ENCODE measurements around the gene ISG15. TPM values are rescaled to one million over a fixed set of nuclear protein-coding genes. Genes with fewer than 3 reads are reported as not detected.
A peak's percentile ranks its signal among the peaks of the same experiment; 100 is the strongest.

Gene ISG15
- total and polyA plus RNA-seq, 9 of the 15 experiments (the other 6 are each of a cell fraction or from before 2014, with no cell fraction given) = 0.40 to 58.3 (median 12.2) TPM

GRCh38 chr1:997993-998744 lies 15.1 kb upstream of the ISG15 start (continued):
- TF ChIP-seq ZNF282 (CRISPR knock-in tag; IDR thresholded peaks at IDR 0.05) = peak; percentile 30; the same call in 1 of the 2 replicates
- TF ChIP-seq ESRRA (IDR thresholded peaks at IDR 0.05; ENCODE audit: borderline replicate concordance, low read depth) = no peak
- no peak for TF ChIP-seq ZNF174 (CRISPR knock-in tag; IDR thresholded peaks at IDR 0.05)
- no peak for TF ChIP-seq WHSC1 (IDR thresholded peaks at IDR 0.05; ENCODE audit: low read length)
- TF ChIP-seq ZC3H8 (IDR thresholded peaks at IDR 0.05) = no peak
- TF ChIP-seq, protein P1, sequence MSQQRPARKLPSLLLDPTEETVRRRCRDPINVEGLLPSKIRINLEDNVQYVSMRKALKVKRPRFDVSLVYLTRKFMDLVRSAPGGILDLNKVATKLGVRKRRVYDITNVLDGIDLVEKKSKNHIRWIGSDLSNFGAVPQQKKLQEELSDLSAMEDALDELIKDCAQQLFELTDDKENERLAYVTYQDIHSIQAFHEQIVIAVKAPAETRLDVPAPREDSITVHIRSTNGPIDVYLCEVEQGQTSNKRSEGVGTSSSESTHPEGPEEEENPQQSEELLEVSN (IDR thresholded peaks at IDR 0.05; ENCODE audit: borderline replicate concordance in 1 of 2, extremely low read depth in 1 of 2, insufficient read depth in 1 of 2, insufficient read length in 1 of 2, low read depth in 1 of 2, low read length in 1 of 2, poor library complexity in 1 of 2, severe bottlenecking in 1 of 2) = peak in 1 of 2 experiments; percentile 28
- no peak for TF ChIP-seq ATF2 (CRISPR knock-in tag; IDR thresholded peaks at IDR 0.05)
- TF ChIP-seq RBM15 (IDR thresholded peaks at IDR 0.05; ENCODE audit: insufficient read depth, low read length) = no peak
- TF ChIP-seq ZKSCAN3 (CRISPR knock-in tag; IDR thresholded peaks at IDR 0.05) = no peak
- no peak for TF ChIP-seq FIP1L1 (IDR thresholded peaks at IDR 0.05; ENCODE audit: low read depth, low read length, poor library complexity, severe bottlenecking)
- TF ChIP-seq ILK (tag; IDR thresholded peaks at IDR 0.05; ENCODE audit: borderline replicate concordance, low read depth) = no peak
- no peak for TF ChIP-seq ZNF695 (CRISPR knock-in tag; IDR thresholded peaks at IDR 0.05)
- TF ChIP-seq EZH2 (IDR thresholded peaks at IDR 0.05; ENCODE audit: borderline replicate concordance, low read depth, low read length) = no peak
- no peak for TF ChIP-seq CEBPB (tag; IDR thresholded peaks at IDR 0.05)
- no peak for TF ChIP-seq CREM (IDR thresholded peaks at IDR 0.05; ENCODE audit: low read depth)
- TF ChIP-seq CBX1 (IDR thresholded peaks at IDR 0.05; ENCODE audit: low read depth) = no peak
- no peak for TF ChIP-seq SRSF7 (optimal IDR thresholded peaks at IDR 0.05; ENCODE audit: low read depth, low read length)
- TF ChIP-seq BRCA1 (IDR thresholded peaks at IDR 0.05) = no peak
- no peak for TF ChIP-seq BRCA1 (CRISPR knock-in tag; IDR thresholded peaks at IDR 0.05)
- TF ChIP-seq PRPF4 (IDR thresholded peaks at IDR 0.05; ENCODE audit: insufficient read depth, low read depth, low read length, poor library complexity, severe bottlenecking) = peak; percentile 18
- TF ChIP-seq, protein P2, sequence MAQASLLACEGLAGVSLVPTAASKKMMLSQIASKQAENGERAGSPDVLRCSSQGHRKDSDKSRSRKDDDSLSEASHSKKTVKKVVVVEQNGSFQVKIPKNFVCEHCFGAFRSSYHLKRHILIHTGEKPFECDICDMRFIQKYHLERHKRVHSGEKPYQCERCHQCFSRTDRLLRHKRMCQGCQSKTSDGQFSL (CRISPR knock-in tag; IDR thresholded peaks at IDR 0.05) = peak; percentile 87
- TF ChIP-seq, protein P2 (tag; IDR thresholded peaks at IDR 0.05) = no peak
- no peak for TF ChIP-seq SIX5 (IDR thresholded peaks at IDR 0.05; ENCODE audit: borderline replicate concordance in 1 of 2, insufficient read depth in 1 of 2, low read depth in 1 of 2, low read length in 2 of 2)
- TF ChIP-seq FOXA1 (IDR thresholded peaks at IDR 0.05; ENCODE audit: borderline replicate concordance) = no peak
- no peak for TF ChIP-seq HMG20A (CRISPR knock-in tag; conservative IDR thresholded peaks at IDR 0.05)
- TF ChIP-seq ZNF445 (CRISPR knock-in tag; IDR thresholded peaks at IDR 0.05; ENCODE audit: low read depth) = no peak
